C4-2B (cell line): ENCODE data around the gene AADAC.
A peak's percentile ranks its signal among the peaks of the same experiment; 100 is the strongest.
"Not testable (repeated sequence)": the region's sequence is repeated elsewhere in the genome, so short reads cannot be mapped to it uniquely, and the experiment has no call there.

Experiments
- H3K27ac ChIP-seq: fragments of 450-650 bp; 2 replicates; pipeline ENCODE4 v1.5.1; 2017
- ZFX ChIP-seq: fragments of 450-650 bp; IDR thresholded peaks from 2 replicates; pipeline ENCODE4 v1.6.1; 2017
- TF ChIP-seq, protein P1 (sequence below): fragments of 450-650 bp; conservative IDR thresholded peaks from 2 replicates; pipeline ENCODE4 v1.5.1; 2017; ENCODE audit warnings: mild to moderate bottlenecking

Gene AADAC

DNA sequence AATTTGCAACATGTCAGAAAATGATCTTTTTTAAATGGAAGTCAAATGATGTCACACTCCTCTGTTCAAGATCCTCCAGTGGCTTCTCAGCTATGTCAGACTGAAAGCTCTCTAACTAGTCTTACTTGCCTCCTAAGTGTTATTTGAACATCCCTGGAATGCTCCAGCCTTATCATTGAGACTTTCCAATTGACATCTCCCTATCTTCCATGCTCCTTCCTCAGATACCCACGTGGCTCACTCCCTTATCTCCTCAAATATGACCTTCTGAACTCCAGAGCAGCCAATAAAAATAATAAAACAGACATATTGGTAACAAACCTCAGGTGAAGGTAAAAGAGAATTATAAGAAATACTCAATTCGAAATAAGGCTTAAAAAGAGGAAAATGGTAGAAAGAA, 25.5 kb upstream of the AADAC start:
- no peak overlapping the region for H3K27ac ChIP-seq
- TF ChIP-seq, protein P1, sequence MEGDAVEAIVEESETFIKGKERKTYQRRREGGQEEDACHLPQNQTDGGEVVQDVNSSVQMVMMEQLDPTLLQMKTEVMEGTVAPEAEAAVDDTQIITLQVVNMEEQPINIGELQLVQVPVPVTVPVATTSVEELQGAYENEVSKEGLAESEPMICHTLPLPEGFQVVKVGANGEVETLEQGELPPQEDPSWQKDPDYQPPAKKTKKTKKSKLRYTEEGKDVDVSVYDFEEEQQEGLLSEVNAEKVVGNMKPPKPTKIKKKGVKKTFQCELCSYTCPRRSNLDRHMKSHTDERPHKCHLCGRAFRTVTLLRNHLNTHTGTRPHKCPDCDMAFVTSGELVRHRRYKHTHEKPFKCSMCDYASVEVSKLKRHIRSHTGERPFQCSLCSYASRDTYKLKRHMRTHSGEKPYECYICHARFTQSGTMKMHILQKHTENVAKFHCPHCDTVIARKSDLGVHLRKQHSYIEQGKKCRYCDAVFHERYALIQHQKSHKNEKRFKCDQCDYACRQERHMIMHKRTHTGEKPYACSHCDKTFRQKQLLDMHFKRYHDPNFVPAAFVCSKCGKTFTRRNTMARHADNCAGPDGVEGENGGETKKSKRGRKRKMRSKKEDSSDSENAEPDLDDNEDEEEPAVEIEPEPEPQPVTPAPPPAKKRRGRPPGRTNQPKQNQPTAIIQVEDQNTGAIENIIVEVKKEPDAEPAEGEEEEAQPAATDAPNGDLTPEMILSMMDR = no peak
- no peak for TF ChIP-seq ZFX

DNA sequence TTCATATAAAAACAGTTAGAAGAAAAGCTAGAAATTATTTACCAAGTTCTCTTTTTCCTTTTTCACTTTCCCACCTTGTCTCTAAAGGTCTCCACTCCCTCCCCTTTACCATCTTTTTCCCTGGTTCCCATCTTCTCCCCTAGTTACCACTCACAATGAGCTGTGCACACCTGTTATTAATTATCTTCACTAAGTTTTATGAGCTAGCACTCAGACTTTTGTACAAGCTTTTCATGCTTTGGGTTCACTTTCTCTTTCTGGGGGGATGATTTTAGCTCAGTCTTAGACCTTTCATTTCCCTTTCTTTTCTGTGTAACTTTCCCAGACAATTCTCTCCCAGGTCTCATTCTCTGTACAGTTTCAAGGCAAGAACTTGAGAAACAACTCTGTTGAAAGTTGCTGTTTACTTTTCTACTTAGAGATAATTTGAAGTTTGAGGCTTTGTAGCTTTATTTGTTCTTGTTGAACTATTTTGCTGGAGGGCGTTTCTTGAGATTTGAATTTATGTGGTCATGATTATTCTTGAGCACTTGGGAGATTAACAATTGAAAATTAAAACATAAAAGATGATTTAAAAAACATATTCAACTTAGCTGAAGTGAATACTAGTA, 24.0 kb upstream of the AADAC start:
- TF ChIP-seq, protein P1 = no peak
- TF ChIP-seq ZFX = no peak
- H3K27ac ChIP-seq = no peak overlapping the region

DNA sequence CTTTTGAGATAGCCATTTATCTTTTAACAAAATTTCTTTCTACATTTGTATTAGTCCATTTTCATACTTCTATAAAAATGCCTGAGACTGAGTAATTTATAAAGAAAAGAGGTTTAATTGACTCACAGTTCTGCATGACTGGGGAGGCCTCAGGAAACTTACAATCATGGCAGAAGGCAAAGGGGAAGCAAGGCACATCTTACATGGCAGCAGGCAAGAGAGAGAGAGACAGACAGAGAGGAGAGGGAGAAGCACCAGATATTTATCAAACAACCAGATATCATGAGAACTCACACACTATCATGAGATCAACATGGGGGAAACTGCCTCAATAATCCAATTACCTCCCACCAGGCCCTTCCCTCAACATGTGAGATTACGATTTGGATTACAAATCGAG, 23.2 kb upstream of the AADAC start:
- H3K27ac ChIP-seq = not testable (repeated sequence)

DNA sequence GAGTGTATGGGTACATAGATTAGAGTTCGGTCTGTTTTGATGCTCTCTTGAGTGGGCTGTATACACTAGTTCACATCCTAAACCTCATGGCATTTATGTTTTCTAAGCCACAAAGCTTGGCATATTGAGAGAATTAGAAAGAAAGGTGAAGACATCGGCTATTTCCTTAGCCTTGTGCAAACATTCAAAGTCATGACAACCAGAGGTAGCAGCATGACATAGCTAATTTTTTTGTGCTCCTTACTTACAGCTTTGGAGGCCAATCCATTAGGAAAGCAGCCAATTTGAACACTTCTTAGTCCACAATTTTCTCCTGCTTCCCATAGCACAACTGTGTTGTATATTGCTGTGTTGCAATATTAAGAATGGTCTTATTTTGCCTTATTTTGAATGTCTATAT, 21.5 kb upstream of the AADAC start:
- no peak overlapping the region for H3K27ac ChIP-seq
- no peak for TF ChIP-seq ZFX
- TF ChIP-seq, protein P1 = no peak

DNA sequence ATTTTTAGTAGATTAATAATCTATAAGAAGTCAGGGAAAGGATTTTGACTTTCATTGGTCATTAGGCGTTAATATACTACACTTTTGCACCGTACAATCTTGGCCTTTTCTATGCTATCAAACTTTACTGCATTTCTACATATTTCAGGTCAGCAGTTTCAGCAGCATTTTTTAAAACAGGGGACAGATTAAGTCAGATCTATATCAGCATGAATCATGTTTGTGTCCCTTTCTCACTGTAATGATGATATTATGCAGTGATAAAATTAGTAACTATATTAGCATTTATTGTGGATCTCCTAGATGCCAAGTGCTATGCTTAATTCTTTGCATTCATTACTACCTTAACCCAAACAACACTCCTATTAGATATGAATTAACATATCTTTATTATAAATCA, 20.3 kb upstream of the AADAC start:
- TF ChIP-seq, protein P1 = no peak
- TF ChIP-seq ZFX = no peak
- H3K27ac ChIP-seq = no peak overlapping the region

DNA sequence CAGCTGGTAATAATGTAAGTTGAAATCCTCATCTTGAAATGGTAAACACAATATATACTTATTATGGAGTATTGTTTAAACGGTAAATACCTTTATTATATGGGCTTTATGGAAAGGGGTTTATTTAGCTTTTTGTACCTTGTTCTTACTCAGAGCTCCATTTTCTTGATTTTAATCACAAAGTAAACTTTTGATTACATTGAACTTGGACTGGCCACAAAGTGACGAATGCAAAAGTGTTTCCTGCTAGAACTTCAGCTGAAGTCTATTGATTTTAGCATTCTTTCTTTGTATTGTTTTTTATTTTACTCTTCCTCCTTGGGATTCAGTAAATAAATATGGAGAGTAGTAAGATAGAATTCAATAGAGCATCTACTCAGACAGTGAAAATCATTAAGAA, 19.8 kb upstream of the AADAC start:
- no peak overlapping the region for H3K27ac ChIP-seq
- TF ChIP-seq, protein P1 = no peak
- TF ChIP-seq ZFX = no peak

DNA sequence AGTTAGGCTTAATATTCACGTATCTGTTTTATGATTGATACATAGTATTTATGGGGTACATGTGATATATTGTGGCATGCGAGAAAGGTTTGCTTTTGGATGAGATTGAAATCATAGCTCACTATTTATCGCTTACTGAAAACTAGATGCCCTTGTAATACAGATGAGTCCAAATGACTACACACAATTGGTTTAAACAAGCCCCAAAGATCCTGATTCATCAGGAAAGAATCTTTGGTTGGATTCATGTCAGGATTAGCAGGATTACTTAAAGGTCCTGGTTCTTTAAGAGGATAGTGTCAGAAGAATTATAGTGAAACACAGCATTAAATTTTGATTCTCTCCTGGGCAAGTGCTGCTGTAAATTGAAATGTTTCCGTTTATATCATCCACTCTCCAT, 18.6 kb upstream of the AADAC start:
- TF ChIP-seq ZFX = no peak
- H3K27ac ChIP-seq = peak overlapping the region; percentile 52

DNA sequence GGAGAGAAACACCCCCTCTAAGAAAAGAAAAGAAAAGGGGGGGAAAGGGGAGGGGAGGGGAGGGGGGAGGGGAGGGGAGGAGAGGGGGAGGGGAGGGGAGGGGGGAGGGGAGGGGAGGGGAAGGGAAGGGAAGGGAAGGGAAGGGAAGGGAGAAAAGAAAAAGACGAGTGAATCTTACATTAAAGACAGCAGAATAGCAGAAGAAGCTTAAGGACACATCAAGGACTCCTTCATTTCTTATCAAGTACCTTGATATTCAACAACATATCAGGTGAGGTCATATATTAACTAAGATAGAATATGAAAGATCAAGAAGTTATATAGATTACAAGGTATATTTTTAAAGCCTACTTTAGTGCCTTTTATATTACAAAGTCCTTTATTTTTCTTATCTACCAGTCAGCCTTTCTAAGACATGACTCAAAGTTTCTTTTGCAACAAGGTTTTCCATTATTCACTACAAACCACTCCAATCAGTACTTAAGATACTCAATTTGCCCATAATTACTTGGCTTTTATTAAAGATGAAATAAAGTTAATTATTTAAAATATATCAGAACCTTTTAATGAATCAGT, 17.7 kb upstream of the AADAC start:
- no peak for TF ChIP-seq ZFX
- TF ChIP-seq, protein P1 = no peak

DNA sequence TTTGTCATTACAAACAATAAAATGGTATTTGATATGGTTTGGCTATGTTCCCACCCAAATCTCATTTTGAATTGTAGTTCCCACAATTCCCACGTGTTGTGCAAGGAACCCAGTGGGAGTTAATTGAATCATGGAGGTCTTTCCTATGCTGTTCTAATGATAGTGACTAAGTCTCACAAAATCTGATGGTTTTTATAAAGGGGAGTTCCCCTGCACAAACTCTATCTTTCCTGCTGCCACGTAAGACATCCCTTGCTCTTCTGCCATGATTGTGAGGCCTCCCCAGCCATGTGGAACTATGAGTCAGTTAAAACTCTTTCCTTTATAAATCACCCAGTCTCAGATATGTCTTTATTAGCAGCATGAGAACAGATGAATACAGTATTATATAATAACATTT, 15.4 kb upstream of the AADAC start:
- H3K27ac ChIP-seq = no peak overlapping the region
- TF ChIP-seq, protein P1 = no peak

More for the DNA sequence above, 17.7 kb upstream of the AADAC start:
- no peak overlapping the region for H3K27ac ChIP-seq
